H1 (cell line): ENCODE results near the gene TSSK6. TPM values are rescaled to one million over a fixed set of nuclear protein-coding genes. Genes with fewer than 3 reads are reported as not detected.

Experiments used
- CTCF ChIA-PET: fragments of 300-600 bp; sonication (Branson Sonifier 250); formaldehyde crosslinking; loops from one replicate; lab custom pipeline; 2021; ENCODE audit not compliant: partially characterized antibody; lab: Charles Lee
- POLR2A ChIA-PET: fragments of 300-600 bp; sonication (Branson Sonifier 250); formaldehyde crosslinking; loops from one replicate; lab custom pipeline; 2021; ENCODE audit warnings: inconsistent platforms; ENCODE audit not compliant: partially characterized antibody; lab: Charles Lee
- DNase-seq, 2 experiments: peaks; one replicate each; pipeline versions ENCODE4 v3.0.0 to v3.0.0-alpha.2; 2010 to 2022; ENCODE audit warnings: low spot score in 2 of 2, low read depth in 1 of 2, mixed read lengths in 1 of 2
- FAIRE-seq: peaks from 2 replicates; lab custom pipeline; 2011; peaks lifted over from hg19 to GRCh38; lab: Jason Lieb, UNC
- H2AFZ ChIP-seq: 2 replicates; pipeline ENCODE4 v1.8.1; 2012; ENCODE audit warnings: low read length, inconsistent platforms
- H2AK5ac ChIP-seq: 2 replicates; pipeline ENCODE4 v1.6.1; 2013; ENCODE audit warnings: low read depth, low read length
- H2BK120ac ChIP-seq: replicated peaks from 2 replicates; pipeline ENCODE3; 2013; ENCODE audit warnings: low read depth, low read length, inconsistent platforms
- H2BK12ac ChIP-seq: 2 replicates; pipeline ENCODE4 v1.6.1; 2013; ENCODE audit warnings: low read depth, low read length
- H2BK15ac ChIP-seq: 2 replicates; pipeline ENCODE4 v1.6.1; 2013; ENCODE audit warnings: low read length
- H2BK20ac ChIP-seq: 2 replicates; pipeline ENCODE4 v1.6.1; 2013; ENCODE audit warnings: low read length
- H2BK5ac ChIP-seq: 2 replicates; pipeline ENCODE4 v1.6.1; 2013; ENCODE audit warnings: low read depth, low read length
- H3K14ac ChIP-seq: 2 replicates; pipeline ENCODE4 v1.6.1; 2013; ENCODE audit warnings: inconsistent platforms; ENCODE audit not compliant: insufficient read length
- H3K18ac ChIP-seq: 2 replicates; pipeline ENCODE4 v1.6.1; 2013; ENCODE audit warnings: low read length; ENCODE audit errors: extremely low read depth
- H3K23ac ChIP-seq: 2 replicates; pipeline ENCODE4 v1.6.1; 2013; ENCODE audit warnings: inconsistent platforms; ENCODE audit not compliant: insufficient read length
- H3K23me2 ChIP-seq: 2 replicates; pipeline ENCODE4 v1.6.1; 2013; ENCODE audit warnings: low read depth, low read length
- H3K27ac ChIP-seq: 2 replicates; pipeline ENCODE4 v1.6.1; 2011; ENCODE audit warnings: low read depth, low read length, inconsistent platforms
- H3K27me3 ChIP-seq, 4 experiments: replicated peaks in 1 of 4; 1 replicate in 1 of 4; 2 replicates in 3 of 4; pipeline versions ENCODE4 v1.6.1 to v1.8.1; 2011 to 2013; ENCODE audit warnings: low read length in 3 of 4, mild to moderate bottlenecking in 3 of 4, inconsistent platforms in 2 of 4, mixed read lengths in 2 of 4, moderate library complexity in 1 of 4; ENCODE audit not compliant: control insufficient read depth in 3 of 4, insufficient read depth in 3 of 4; ENCODE audit errors: extremely low read depth in 1 of 4
- H3K36me3 ChIP-seq, 4 experiments: 2 replicates each; pipeline versions ENCODE4 v1.6.1 to v1.8.1; 2011 to 2013; ENCODE audit warnings: mild to moderate bottlenecking in 4 of 4, low read length in 3 of 4, moderate library complexity in 2 of 4, control low read depth in 1 of 4, inconsistent platforms in 1 of 4; ENCODE audit not compliant: insufficient read depth in 4 of 4, control insufficient read depth in 2 of 4
- H3K4ac ChIP-seq: replicated peaks from 2 replicates; pipeline ENCODE3; 2013; ENCODE audit warnings: low read length, low read depth, mixed read lengths, inconsistent platforms; ENCODE audit not compliant: insufficient read length
- H3K4me1 ChIP-seq, 4 experiments: replicated peaks in 1 of 4; 1 replicate in 1 of 4; 2 replicates in 3 of 4; pipeline versions ENCODE4 v1.6.1 to v1.8.1; 2011 to 2013; ENCODE audit warnings: low read length in 3 of 4, inconsistent platforms in 2 of 4, mixed read lengths in 1 of 4; ENCODE audit not compliant: insufficient read depth in 4 of 4, control insufficient read depth in 3 of 4
- H3K4me2 ChIP-seq, 2 experiments: 2 replicates each; pipeline versions ENCODE4 v1.6.1 to v1.8.1; 2011 to 2013; ENCODE audit warnings: low read depth in 2 of 2, low read length in 2 of 2, control low read depth in 1 of 2, inconsistent platforms in 1 of 2, mild to moderate bottlenecking in 1 of 2; ENCODE audit not compliant: insufficient read depth in 1 of 2
- H3K4me3 ChIP-seq, 4 experiments: fragments of 200-600, 300-600 bp in 1 of 4; sonication (generic), shearing (Covaris generic), sonication (Bioruptor Twin) in 1 of 4; 2 replicates each; pipeline versions ENCODE4 v1.5.1 to v1.8.1; 2011 to 2016; ENCODE audit warnings: low read length in 4 of 4, low read depth in 3 of 4, control low read depth in 2 of 4, inconsistent platforms in 2 of 4, mild to moderate bottlenecking in 2 of 4, mixed read lengths in 1 of 4, moderate library complexity in 1 of 4; ENCODE audit not compliant: insufficient read depth in 2 of 4; ENCODE audit errors: extremely low read depth in 1 of 4
- H3K56ac ChIP-seq: replicated peaks from 2 replicates; pipeline ENCODE3; 2013; ENCODE audit warnings: low read depth, mild to moderate bottlenecking, mixed read lengths, low read length, inconsistent platforms; ENCODE audit not compliant: insufficient read length
- H3K79me1 ChIP-seq: 2 replicates; pipeline ENCODE4 v1.6.1; 2013; ENCODE audit warnings: low read depth, low read length, control low read depth
- H3K79me2 ChIP-seq, 2 experiments: 2 replicates each; pipeline versions ENCODE4 v1.6.1 to v1.8.1; 2012 to 2013; ENCODE audit warnings: low read length in 2 of 2, mild to moderate bottlenecking in 2 of 2, inconsistent platforms in 1 of 2; ENCODE audit not compliant: insufficient read depth in 2 of 2, control insufficient read depth in 1 of 2
- H3K9ac ChIP-seq, 4 experiments: replicated peaks in 1 of 4; 1 replicate in 1 of 4; 2 replicates in 3 of 4; pipeline versions ENCODE4 v1.6.1 to v1.8.1; 2011 to 2013; ENCODE audit warnings: low read depth in 3 of 4, low read length in 3 of 4, control low read depth in 2 of 4, mild to moderate bottlenecking in 2 of 4, moderate library complexity in 2 of 4, inconsistent platforms in 1 of 4; ENCODE audit errors: extremely low read depth in 1 of 4
- H3K9me3 ChIP-seq, 2 experiments: 2 replicates each; pipeline versions ENCODE4 v1.6.1 to v1.8.1; 2012 to 2013; ENCODE audit warnings: mild to moderate bottlenecking in 2 of 2, moderate library complexity in 2 of 2, control low read depth in 1 of 2, inconsistent platforms in 1 of 2, low read depth in 1 of 2, low read length in 1 of 2, mixed read lengths in 1 of 2; ENCODE audit not compliant: insufficient read depth in 2 of 2
- H4K20me1 ChIP-seq, 2 experiments: replicated peaks in 1 of 2; 2 replicates each; pipeline versions ENCODE3 to v1.8.1; 2011 to 2013; ENCODE audit warnings: inconsistent platforms in 2 of 2, low read length in 2 of 2, mild to moderate bottlenecking in 1 of 2; ENCODE audit not compliant: insufficient read depth in 2 of 2, control insufficient read depth in 1 of 2
- H4K5ac ChIP-seq: 2 replicates; pipeline ENCODE4 v1.6.1; 2013; ENCODE audit warnings: low read length, low read depth, mixed read lengths, inconsistent platforms; ENCODE audit not compliant: insufficient read length
- H4K8ac ChIP-seq: 2 replicates; pipeline ENCODE4 v1.8.0; 2013; ENCODE audit warnings: mild to moderate bottlenecking, moderate library complexity, low read length, inconsistent platforms; ENCODE audit not compliant: insufficient read depth; ENCODE audit errors: extremely low read depth
- H4K91ac ChIP-seq: replicated peaks from 2 replicates; pipeline ENCODE3; 2013; ENCODE audit warnings: low read length, mixed read lengths, inconsistent platforms; ENCODE audit not compliant: insufficient read length
- BCL11A ChIP-seq, 2 experiments: IDR thresholded peaks; one replicate each; pipeline ENCODE4 v1.6.1; 2011; ENCODE audit warnings: low read depth in 2 of 2, low read length in 2 of 2, mild to moderate bottlenecking in 2 of 2
- CEBPB ChIP-seq: IDR thresholded peaks from 2 replicates; pipeline ENCODE4 v1.6.1; 2012; ENCODE audit warnings: low read depth, low read length
- CTBP2 ChIP-seq: IDR thresholded peaks from 2 replicates; pipeline ENCODE4 v1.7.0; 2011; ENCODE audit warnings: borderline replicate concordance, mild to moderate bottlenecking, moderate library complexity, mixed read lengths, low read length; ENCODE audit not compliant: insufficient read depth, insufficient read length
- FOSL1 ChIP-seq: IDR thresholded peaks from 2 replicates; pipeline ENCODE4 v1.6.1; 2011; ENCODE audit warnings: mild to moderate bottlenecking, low read depth, low read length, moderate library complexity; ENCODE audit not compliant: insufficient read depth
- GTF2F1 ChIP-seq: IDR thresholded peaks from 2 replicates; pipeline ENCODE4 v1.6.1; 2012; ENCODE audit warnings: low read depth, low read length, improper control_type of control experiment, borderline replicate concordance
- KDM4A ChIP-seq: IDR thresholded peaks from one replicate; pipeline ENCODE4 v1.7.1; 2012; ENCODE audit warnings: low read depth, mild to moderate bottlenecking, moderate library complexity, low read length, inconsistent platforms; ENCODE audit not compliant: severe bottlenecking
- NANOG ChIP-seq: IDR thresholded peaks from 2 replicates; pipeline ENCODE4 v1.6.1; 2011; ENCODE audit warnings: low read length, low read depth, mild to moderate bottlenecking, inconsistent platforms; ENCODE audit not compliant: insufficient read depth, poor library complexity, severe bottlenecking
- POU5F1 ChIP-seq: IDR thresholded peaks from 2 replicates; pipeline ENCODE4 v1.6.1; 2011; ENCODE audit warnings: low read depth, mild to moderate bottlenecking, low read length, moderate library complexity
- RAD21 ChIP-seq, 2 experiments: IDR thresholded peaks in 1 of 2; conservative IDR thresholded peaks in 1 of 2; 2 replicates each; pipeline ENCODE4 v1.6.1; 2011; ENCODE audit warnings: low read depth in 2 of 2, low read length in 2 of 2, improper control_type of control experiment in 1 of 2, inconsistent platforms in 1 of 2, mild to moderate bottlenecking in 1 of 2, moderate library complexity in 1 of 2
- SIN3A ChIP-seq, 2 experiments: IDR thresholded peaks in 1 of 2; conservative IDR thresholded peaks in 1 of 2; 2 replicates each; pipeline ENCODE4 v1.6.1; 2011 to 2012; ENCODE audit warnings: low read length in 2 of 2, improper control_type of control experiment in 1 of 2, low read depth in 1 of 2, mild to moderate bottlenecking in 1 of 2
- ZNF274 ChIP-seq: IDR thresholded peaks from 2 replicates; pipeline ENCODE4 v1.7.0; 2012; ENCODE audit warnings: low read length, borderline replicate concordance; ENCODE audit errors: extremely low read depth
- WGBS, 2 experiments: shearing (Covaris generic) in 1 of 2; methylation state at CpG; one replicate each; pipeline versions ENCODE4 v1.1.6 to v1.1.7; 2013 to 2015; ENCODE audit warnings: low lambda C conversion rate in 2 of 2, mixed read lengths in 2 of 2, inconsistent platforms in 1 of 2, low coverage in 1 of 2, missing lambda C conversion rate in 1 of 2; ENCODE audit not compliant: insufficient replicate concordance in 2 of 2, insufficient coverage in 1 of 2, insufficient read length in 1 of 2; ENCODE audit errors: extremely low coverage in 1 of 2, missing lambda C conversion rate in 1 of 2; 5-methylcytosine and 5-hydroxymethylcytosine counted together
- polyA plus RNA-seq, 7 experiments: library from polyadenylated mRNA; depleted of rRNA in 3 of 7; stranded (reverse) in 5 of 7; unstranded in 2 of 7; fragments of >200 nt in 5 of 7; fragments of 200-250 nt in 2 of 7; gene quantifications; 1 replicate in 5 of 7; 2 replicates in 1 of 7; 4 replicates in 1 of 7; pipeline versions ENCODE4 v1.2.1 to v1.2.3, GENCODE V29; 2011 to 2013; ENCODE audit warnings: missing spikeins in 2 of 7, mixed read lengths in 2 of 7
- total RNA-seq: library from RNA; stranded (reverse); fragmentation: NEBNext Ultra II Directional; extraction: Animal tissue kit (Norgen Biotek cat#: 25700); gene quantifications from 2 replicates; pipeline ENCODE4 v1.2.1, GENCODE V29; 2021

The TSSK6 gene
- total and polyA plus RNA-seq, 2 of the 8 experiments (the other 6 are each of a cell fraction or from before 2014, with no cell fraction given), result 3.6 to 7.8 TPM

DNA sequence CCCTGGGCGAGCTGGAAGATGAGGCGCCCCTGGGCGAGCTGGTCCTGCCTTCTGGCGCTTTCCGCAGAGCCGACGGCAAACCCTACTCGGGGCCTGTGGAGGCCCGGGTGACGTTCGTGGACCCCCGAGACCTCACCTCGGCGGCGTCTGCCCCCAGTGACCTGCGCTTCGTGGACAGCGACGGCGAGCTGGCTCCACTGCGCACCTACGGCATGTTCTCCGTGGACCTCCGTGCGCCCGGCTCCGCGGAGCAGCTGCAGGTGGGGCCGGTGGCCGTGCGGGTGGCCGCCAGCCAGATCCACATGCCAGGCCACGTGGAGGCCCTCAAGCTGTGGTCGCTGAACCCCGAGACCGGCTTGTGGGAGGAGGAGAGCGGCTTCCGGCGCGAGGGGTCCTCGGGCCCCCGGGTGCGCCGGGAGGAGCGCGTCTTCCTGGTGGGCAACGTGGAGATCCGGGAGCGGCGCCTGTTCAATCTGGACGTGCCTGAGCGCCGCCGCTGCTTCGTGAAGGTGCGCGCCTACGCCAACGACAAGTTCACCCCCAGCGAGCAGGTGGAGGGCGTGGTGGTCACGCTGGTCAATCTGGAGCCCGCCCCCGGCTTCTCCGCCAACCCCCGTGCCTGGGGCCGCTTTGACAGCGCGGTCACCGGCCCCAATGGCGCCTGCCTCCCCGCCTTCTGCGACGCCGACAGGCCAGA lies 29.1 kb upstream of the TSSK6 start:
- H3K9me3 ChIP-seq, result peaks cover 0 to 4% of the 10 kb centered on the region in 2 experiments; a peak in 1 of 4 replicates
- no peak overlapping the region for H3K18ac ChIP-seq
- no peak overlapping the region for H3K4me3 ChIP-seq
- no peak overlapping the region for H2BK5ac ChIP-seq
- H4K5ac ChIP-seq, result no peak overlapping the region
- H3K4me1 ChIP-seq, result peaks cover 0 to 5% (median 1%) of the 10 kb centered on the region in 4 experiments; a peak in 3 of 7 replicates
- H3K23ac ChIP-seq, result no peak overlapping the region
- H3K4ac ChIP-seq, result no peak overlapping the region
- peaks cover 3% of the 10 kb centered on the region; the same call in 1 of the 2 replicates for H3K23me2 ChIP-seq
- H2BK120ac ChIP-seq, result no peak overlapping the region
- POLR2A ChIA-PET, result interaction anchor here (1.0 to 1.8 kb wide), 5 partner anchors 9 to 99 kb away, joined by 3 to 4 read pairs (median 4); partner anchors contain the start of gene GMIP
- H4K8ac ChIP-seq, result no peak overlapping the region; the same call in 1 of the 2 replicates
- H4K20me1 ChIP-seq, result peaks cover 0 to 1% of the 10 kb centered on the region in 2 experiments
- CTCF ChIA-PET, result interaction anchor here (1.0 to 15.7 kb wide), 3 partner anchors 8 to 93 kb away, joined by 3 to 223 read pairs (median 9); no protein-coding TSS in a partner anchor
- H3K14ac ChIP-seq, result no peak overlapping the region
- H3K36me3 ChIP-seq, result no peaks in the 10 kb centered on the region
- 93% methylated on average over 64 of the region's 75 CpGs; no CpG with 5 or more reads in 1 of the 2 experiments for WGBS, 2 experiments
- H2AK5ac ChIP-seq, result no peak overlapping the region
- H3K4me2 ChIP-seq, result no peak overlapping the region
- no peak overlapping the region for H2BK20ac ChIP-seq
- no peak overlapping the region for H3K27ac ChIP-seq
- no peaks in the 10 kb centered on the region for H3K79me2 ChIP-seq
- no peak overlapping the region for H2BK12ac ChIP-seq
- no peak overlapping the region for H4K91ac ChIP-seq
- no peak overlapping the region for H2BK15ac ChIP-seq
- DNase-seq (no peak), FAIRE-seq (no peak)
- H2AFZ ChIP-seq, result no peak overlapping the region
- no peak overlapping the region for H3K56ac ChIP-seq
- no peaks in the 10 kb centered on the region for H3K79me1 ChIP-seq
- H3K9ac ChIP-seq, result no peak overlapping the region
- peaks cover 1 to 11% (median 10%) of the 10 kb centered on the region in 4 experiments for H3K27me3 ChIP-seq
- TF ChIP-seq SIN3A (conservative IDR thresholded peaks at IDR 0.05 in 1 of 2, IDR thresholded peaks at IDR 0.05 in 1 of 2; ENCODE audit: low read depth in 1 of 2, low read length in 2 of 2) (no peak), FOSL1 (no peak), BCL11A (IDR thresholded peaks at IDR 0.05; ENCODE audit: low read depth in 2 of 2, low read length in 2 of 2) (no peak), GTF2F1 (no peak), RAD21 (IDR thresholded peaks at IDR 0.05 in 1 of 2, conservative IDR thresholded peaks at IDR 0.05 in 1 of 2; ENCODE audit: low read depth in 2 of 2, low read length in 2 of 2) (no peak), KDM4A (no peak), CTBP2 (no peak), NANOG (no peak), CEBPB (no peak), POU5F1 (no peak), ZNF274 (no peak)
